Measurements from ENCODE around the gene TRIM38. TPM values are rescaled to one million over a fixed set of nuclear protein-coding genes. Genes with fewer than 3 reads are reported as not detected.

Gene TRIM38
- total RNA-seq, 2 experiments from 2014 or later = 19.1 to 19.7 TPM

- H3K4me1 Mint-ChIP-seq (ENCODE audit: low read depth) = peaks cover 31% of the 10 kb centered on the region
- CTCF ChIA-PET = interaction anchor here (0.5 to 1.9 kb wide), 18 partner anchors 9 to 1440 kb away, joined by 3 to 15 read pairs (median 4); a partner anchor contains a TSS
- H3K4me3 Mint-ChIP-seq = peak overlapping the region; percentile 87
- H3K36me3 Mint-ChIP-seq (ENCODE audit: low read depth) = peaks cover 2% of the 10 kb centered on the region
- peak overlapping the region; percentile 99 for H3K27ac Mint-ChIP-seq
- H3K9me3 Mint-ChIP-seq = no peaks in the 10 kb centered on the region
- peak; percentile 98 for DNase-seq
- intact Hi-C loops (cut with micrococcal nuclease) = loop anchor here (1.0 to 10.0 kb wide), 6 partner anchors 29 to 1869 kb away; partner anchors contain the start of gene RIPOR2
- H3K27me3 Mint-ChIP-seq (ENCODE audit: low read depth) = no peaks in the 10 kb centered on the region
Measured at GRCh38 chr6:26025894-26026832, 63.6 kb downstream of the TRIM38 start.

GRCh38 chr6:26026833-26027490 lies 64.4 kb downstream of the TRIM38 start:
- H3K9me3 Mint-ChIP-seq = no peaks in the 10 kb centered on the region
- H3K27me3 Mint-ChIP-seq (ENCODE audit: low read depth) = no peaks in the 10 kb centered on the region
- CTCF ChIA-PET = interaction anchor here (0.9 to 1.9 kb wide), 12 partner anchors 10 to 238 kb away, joined by 3 to 15 read pairs (median 4); a partner anchor contains a TSS
- H3K4me3 Mint-ChIP-seq = peak overlapping the region; percentile 87
- H3K27ac Mint-ChIP-seq = peak overlapping the region; percentile 99
- intact Hi-C loops (cut with micrococcal nuclease) = loop anchor here (1.0 to 10.0 kb wide), 8 partner anchors 16 to 1868 kb away; partner anchors contain the start of gene RIPOR2
- peaks cover 9% of the 10 kb centered on the region for H3K36me3 Mint-ChIP-seq (ENCODE audit: low read depth)
- H3K4me1 Mint-ChIP-seq (ENCODE audit: low read depth) = peaks cover 39% of the 10 kb centered on the region
- DNase-seq = peak; percentile 95

- Mint-ChIP-seq H3K4me3 (peak overlapping the region; percentile 87), H3K9me3 (no peaks in the 10 kb centered on the region), H3K36me3 (ENCODE audit: low read depth) (peaks cover 9% of the 10 kb centered on the region), H3K4me1 (ENCODE audit: low read depth) (peaks cover 37% of the 10 kb centered on the region), H3K27ac (peak overlapping the region; percentile 99), H3K27me3 (ENCODE audit: low read depth) (no peaks in the 10 kb centered on the region)
- intact Hi-C loops (cut with micrococcal nuclease) = loop anchor here (1.0 to 10.0 kb wide), 7 partner anchors 16 to 1867 kb away; partner anchors contain the start of gene RIPOR2
- DNase-seq = no peak
- CTCF ChIA-PET = interaction anchor here (0.8 to 1.7 kb wide), 2 partner anchors 35 kb away, joined by 3 to 6 read pairs; no protein-coding TSS in a partner anchor
Measured at GRCh38 chr6:26027491-26028211, 65.0 kb downstream of the TRIM38 start.

DNA sequence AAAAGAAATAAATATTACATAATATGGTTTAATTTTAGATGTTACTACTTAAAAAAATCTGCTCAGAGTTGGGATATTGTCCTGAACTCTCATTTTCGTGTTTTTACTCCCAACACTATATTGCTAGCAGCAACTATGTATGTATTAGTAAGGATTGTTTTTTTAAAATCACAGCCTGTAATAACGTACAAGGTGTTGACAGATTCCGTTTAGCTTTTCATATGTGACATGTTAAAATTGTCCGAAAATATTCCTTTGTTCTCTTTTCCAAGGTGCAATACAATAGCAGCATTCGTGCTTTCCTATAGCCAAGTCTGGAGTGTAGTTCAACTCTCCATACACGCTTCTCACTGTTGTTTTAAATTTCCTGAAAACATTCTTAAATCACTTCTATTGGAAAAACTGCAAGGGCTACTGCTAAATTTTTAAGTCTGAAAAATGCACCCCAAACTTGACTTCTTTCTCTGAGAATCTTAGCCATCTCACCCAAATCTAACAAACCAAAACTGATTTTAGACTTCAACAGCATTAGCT lies 65.7 kb downstream of the TRIM38 start:
- H3K36me3 Mint-ChIP-seq (ENCODE audit: low read depth) = peaks cover 9% of the 10 kb centered on the region
- no peak for DNase-seq
- peak overlapping the region; percentile 99 for H3K27ac Mint-ChIP-seq
- peaks cover 37% of the 10 kb centered on the region for H3K4me1 Mint-ChIP-seq (ENCODE audit: low read depth)
- no peak overlapping the region for H3K4me3 Mint-ChIP-seq
- intact Hi-C loops (cut with micrococcal nuclease) = loop anchor here (10.0 kb wide), 3 partner anchors 1093 to 1867 kb away; partner anchors contain the start of gene RIPOR2
- H3K9me3 Mint-ChIP-seq = no peaks in the 10 kb centered on the region
- no peaks in the 10 kb centered on the region for H3K27me3 Mint-ChIP-seq (ENCODE audit: low read depth)
- CTCF ChIA-PET = interaction anchor here (0.6 to 1.0 kb wide), 3 partner anchors 16 to 789 kb away, joined by 3 read pairs; a partner anchor contains a TSS

DNA sequence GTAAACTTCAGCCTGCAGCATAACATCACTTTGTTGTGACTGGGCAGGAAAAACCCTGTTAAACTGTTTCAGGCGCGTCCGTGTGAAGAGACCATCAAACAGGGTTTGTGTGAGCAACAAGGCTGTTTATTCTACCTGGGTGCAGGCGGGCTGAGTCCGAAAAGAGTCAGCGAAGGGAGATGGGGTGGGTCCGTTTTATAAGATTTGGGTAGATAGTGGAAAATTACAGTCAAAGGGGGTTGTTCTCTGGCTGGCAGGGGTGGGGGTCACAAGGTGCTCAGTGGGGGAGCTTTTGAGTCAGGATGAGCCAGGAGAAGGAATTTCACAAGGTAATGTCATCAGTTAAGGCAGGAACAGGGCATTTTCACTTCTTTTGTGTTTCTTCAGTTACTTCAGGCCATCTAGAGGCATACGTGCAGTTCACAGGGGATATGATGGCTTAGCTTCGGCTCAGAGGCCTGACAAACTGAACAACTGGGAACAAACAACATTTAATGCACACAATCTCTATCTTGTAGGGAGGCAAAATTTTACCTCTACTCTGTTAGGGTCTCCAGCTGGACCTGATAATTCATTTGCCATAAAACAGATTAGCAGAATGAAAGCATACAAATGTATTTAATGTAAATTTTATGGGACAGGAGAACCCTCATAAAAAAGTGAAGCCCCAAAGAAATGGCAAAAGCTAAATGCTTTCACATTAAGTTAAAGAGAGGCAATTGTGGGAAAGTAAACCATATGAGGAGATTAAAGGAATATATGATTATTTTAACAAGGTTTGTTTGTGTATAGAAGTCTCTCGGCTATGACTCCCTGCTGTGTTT lies 66.4 kb downstream of the TRIM38 start:
- intact Hi-C loops (cut with micrococcal nuclease) = loop anchor here (10.0 kb wide), 3 partner anchors 1094 to 1866 kb away; partner anchors contain the start of gene RIPOR2
- CTCF ChIA-PET = interaction anchor here (0.6 to 2.5 kb wide), 3 partner anchors 15 to 789 kb away, joined by 3 to 6 read pairs (median 3); a partner anchor contains a TSS
- H3K4me3 Mint-ChIP-seq = peak overlapping the region; percentile 4

GRCh38 chr6:26029570-26029856 lies 66.9 kb downstream of the TRIM38 start:
- H3K27ac Mint-ChIP-seq = no peak overlapping the region
- intact Hi-C loops (cut with micrococcal nuclease) = loop anchor here (10.0 kb wide), 3 partner anchors 1095 to 1865 kb away; partner anchors contain the start of gene RIPOR2
- peaks cover 9% of the 10 kb centered on the region for H3K36me3 Mint-ChIP-seq (ENCODE audit: low read depth)
- CTCF ChIA-PET = interaction anchor here (2.5 kb wide), 1 partner anchor 17 kb away, joined by 6 read pairs; no protein-coding TSS in a partner anchor
- no peaks in the 10 kb centered on the region for H3K27me3 Mint-ChIP-seq (ENCODE audit: low read depth)
- peaks cover 43% of the 10 kb centered on the region for H3K4me1 Mint-ChIP-seq (ENCODE audit: low read depth)
- DNase-seq = no peak
- H3K4me3 Mint-ChIP-seq = no peak overlapping the region
- no peaks in the 10 kb centered on the region for H3K9me3 Mint-ChIP-seq

More for the DNA sequence above, 66.4 kb downstream of the TRIM38 start:
- no peaks in the 10 kb centered on the region for H3K9me3 Mint-ChIP-seq
- H3K4me1 Mint-ChIP-seq (ENCODE audit: low read depth) = peaks cover 41% of the 10 kb centered on the region
- peaks cover 9% of the 10 kb centered on the region for H3K36me3 Mint-ChIP-seq (ENCODE audit: low read depth)
- no peaks in the 10 kb centered on the region for H3K27me3 Mint-ChIP-seq (ENCODE audit: low read depth)
- no peak for DNase-seq
- H3K27ac Mint-ChIP-seq = peak overlapping the region; percentile 99

GRCh38 chr6:26029857-26030653 lies 67.5 kb downstream of the TRIM38 start:
- H3K9me3 Mint-ChIP-seq = no peaks in the 10 kb centered on the region
- peak overlapping the region; percentile 18 for H3K4me3 Mint-ChIP-seq
- DNase-seq = no peak
- intact Hi-C loops (cut with micrococcal nuclease) = loop anchor here (5.0 to 10.0 kb wide), 4 partner anchors 1095 to 1865 kb away; partner anchors contain the start of gene RIPOR2
- H3K27ac Mint-ChIP-seq = peak overlapping the region; percentile 58
- no peaks in the 10 kb centered on the region for H3K27me3 Mint-ChIP-seq (ENCODE audit: low read depth)
- H3K4me1 Mint-ChIP-seq (ENCODE audit: low read depth) = peaks cover 42% of the 10 kb centered on the region
- peaks cover 9% of the 10 kb centered on the region for H3K36me3 Mint-ChIP-seq (ENCODE audit: low read depth)
- CTCF ChIA-PET = interaction anchor here (0.8 to 3.7 kb wide), 3 partner anchors 14 to 310 kb away, joined by 3 to 14 read pairs (median 6); a partner anchor contains a TSS

GRCh38 chr6:26030716-26031115 lies 68.1 kb downstream of the TRIM38 start:
- DNase-seq = no peak
- H3K4me1 Mint-ChIP-seq (ENCODE audit: low read depth) = peaks cover 36% of the 10 kb centered on the region
- CTCF ChIA-PET = interaction anchor here (1.7 to 3.7 kb wide), 3 partner anchors 10 to 16 kb away, joined by 6 to 14 read pairs (median 8); a partner anchor contains a TSS

DNA sequence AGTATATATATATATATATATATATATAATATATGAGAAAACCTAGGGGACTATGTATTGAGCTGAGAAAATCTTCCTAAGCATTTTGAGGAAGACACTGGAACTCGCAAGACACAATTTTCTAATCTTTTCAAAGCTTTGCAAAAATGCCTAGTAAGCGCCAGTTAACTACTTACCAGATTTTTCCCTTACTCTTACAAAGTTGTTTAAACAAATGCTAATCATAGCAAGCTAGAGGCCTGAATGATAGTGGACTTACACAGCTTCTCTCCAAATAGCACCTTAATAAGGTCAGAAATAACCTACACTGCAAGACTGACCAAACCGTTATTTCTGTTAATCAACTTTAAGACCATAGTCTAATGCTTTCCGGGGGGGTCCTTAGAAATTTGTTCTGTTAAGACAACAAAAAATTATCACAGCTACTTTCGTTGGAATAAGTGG lies 68.6 kb downstream of the TRIM38 start:
- H3K4me3 Mint-ChIP-seq = peak overlapping the region; percentile 86
- DNase-seq = no peak
- peaks cover 9% of the 10 kb centered on the region for H3K36me3 Mint-ChIP-seq (ENCODE audit: low read depth)
- no peaks in the 10 kb centered on the region for H3K9me3 Mint-ChIP-seq
- H3K27ac Mint-ChIP-seq = peak overlapping the region; percentile 97
- CTCF ChIA-PET = interaction anchor here (0.8 to 3.7 kb wide), 5 partner anchors 10 to 65 kb away, joined by 3 to 14 read pairs (median 6); a partner anchor contains a TSS
- H3K27me3 Mint-ChIP-seq (ENCODE audit: low read depth) = no peaks in the 10 kb centered on the region
- H3K4me1 Mint-ChIP-seq (ENCODE audit: low read depth) = peaks cover 33% of the 10 kb centered on the region
- intact Hi-C loops (cut with micrococcal nuclease) = loop anchor here (5.0 kb wide), 1 partner anchor 1836 kb away; a partner anchor contains a TSS

More at GRCh38 chr6:26030716-26031115, 68.1 kb downstream of the TRIM38 start:
- Mint-ChIP-seq H3K36me3 (ENCODE audit: low read depth) (peaks cover 9% of the 10 kb centered on the region), H3K9me3 (no peaks in the 10 kb centered on the region), H3K27ac (peak overlapping the region; percentile 97), H3K4me3 (peak overlapping the region; percentile 43), H3K27me3 (ENCODE audit: low read depth) (no peaks in the 10 kb centered on the region)
- intact Hi-C loops (cut with micrococcal nuclease) = loop anchor here (5.0 kb wide), 1 partner anchor 1837 kb away; a partner anchor contains a TSS
